HG03520 (cell line): ENCODE measurements around the gene PPARG.

Experiments
- ATAC-seq: cut with Tn5 transposase; IDR thresholded peaks from one replicate; pipeline ENCODE4 v1.9.1; 2021; ENCODE audit warnings: mild to moderate bottlenecking, moderate library complexity; ENCODE audit not compliant: unreplicated experiment

The PPARG gene

GRCh38 chr3:12340506-12340905, 51.6 kb downstream of the PPARG start:
- ATAC-seq = no peak

GRCh38 chr3:12342151-12342550, 53.3 kb downstream of the PPARG start:
- ATAC-seq = no peak

- no peak for ATAC-seq
These were observed 54.2 kb downstream of the PPARG start for GRCh38 chr3:12343047-12343501.

- no peak for ATAC-seq
These were observed 56.3 kb downstream of the PPARG start for GRCh38 chr3:12345141-12345561.

- no peak for ATAC-seq
These were observed 57.0 kb downstream of the PPARG start for GRCh38 chr3:12345584-12346494.

- no peak for ATAC-seq
These were observed 58.4 kb downstream of the PPARG start for GRCh38 chr3:12347301-12347700.

- no peak for ATAC-seq
These were observed 61.3 kb downstream of the PPARG start for GRCh38 chr3:12349895-12350811.

GRCh38 chr3:12351145-12351544, 62.3 kb downstream of the PPARG start:
- no peak for ATAC-seq

- no peak for ATAC-seq
These were observed 63.4 kb downstream of the PPARG start for GRCh38 chr3:12352253-12352652.

- no peak for ATAC-seq
These were observed 63.9 kb downstream of the PPARG start for GRCh38 chr3:12352755-12353154.

GRCh38 chr3:12353796-12354525, 65.1 kb downstream of the PPARG start:
- ATAC-seq = no peak

GRCh38 chr3:12356175-12356574, 67.3 kb downstream of the PPARG start:
- ATAC-seq = no peak

GRCh38 chr3:12356996-12357395, 68.1 kb downstream of the PPARG start:
- no peak for ATAC-seq

- no peak for ATAC-seq
These were observed 68.6 kb downstream of the PPARG start for GRCh38 chr3:12357456-12357855.

- ATAC-seq = no peak
These were observed 74.7 kb downstream of the PPARG start for GRCh38 chr3:12363397-12364195.

GRCh38 chr3:12367346-12367745, 78.5 kb downstream of the PPARG start:
- ATAC-seq = no peak

- ATAC-seq = no peak
These were observed 80.2 kb downstream of the PPARG start for GRCh38 chr3:12369029-12369428.

GRCh38 chr3:12369598-12369997, 80.7 kb downstream of the PPARG start:
- no peak for ATAC-seq

- no peak for ATAC-seq
These were observed 81.9 kb downstream of the PPARG start for GRCh38 chr3:12370758-12371157.

GRCh38 chr3:12371525-12372140, 82.8 kb downstream of the PPARG start:
- no peak for ATAC-seq
